NCI-H2227 treated with DMSO at 0.1 percent for 48 hours (cell line): Measurements from ENCODE around the gene HEATR5A.
"Not testable (repeated sequence)": the region's sequence is repeated elsewhere in the genome, so short reads cannot be mapped to it uniquely, and the experiment has no call there.

Experiments used
- DNase-seq: peaks from one replicate; lab custom pipeline; 2025; lab: John Stamatoyannopoulos, UW

The HEATR5A gene

GRCh38 chr14:31420319-31421111, at the start of gene HEATR5A:
Gene HEATR5A (minus strand): TSS chr14:31420550. CDS start chr14:31402975, 17,575 bp downstream.
- peak; percentile 93 for DNase-seq

- DNase-seq = no peak
Observed at GRCh38 chr14:31466554-31466953, 46.2 kb upstream of the HEATR5A start.

GRCh38 chr14:31465111-31465510, 44.8 kb upstream of the HEATR5A start:
- DNase-seq = no peak

GRCh38 chr14:31462450-31462849, 42.1 kb upstream of the HEATR5A start:
- DNase-seq = not testable (repeated sequence)

GRCh38 chr14:31461545-31461944, 41.2 kb upstream of the HEATR5A start:
- DNase-seq = no peak

- DNase-seq = no peak
Observed at GRCh38 chr14:31457665-31458659, 37.6 kb upstream of the HEATR5A start.

GRCh38 chr14:31456841-31457664, 36.7 kb upstream of the HEATR5A start, which contains the start of gene DTD2:
Gene DTD2 (minus strand): TSS chr14:31457506. CDS start chr14:31457393, 113 bp downstream.
- peak; percentile 93 for DNase-seq

- DNase-seq = no peak
Observed at GRCh38 chr14:31449971-31450610, 29.7 kb upstream of the HEATR5A start.

GRCh38 chr14:31449136-31449535, 28.8 kb upstream of the HEATR5A start:
- DNase-seq = no peak

- DNase-seq = no peak
Observed at GRCh38 chr14:31445703-31446102, 25.4 kb upstream of the HEATR5A start.

GRCh38 chr14:31442284-31442683, 21.9 kb upstream of the HEATR5A start:
- no peak for DNase-seq

- no peak for DNase-seq
Observed at GRCh38 chr14:31441273-31442111, 21.1 kb upstream of the HEATR5A start.

GRCh38 chr14:31440280-31440679, 19.9 kb upstream of the HEATR5A start:
- DNase-seq = no peak

- DNase-seq = no peak
Observed at GRCh38 chr14:31439561-31439960, 19.2 kb upstream of the HEATR5A start.

- DNase-seq = not testable (repeated sequence)
Observed at GRCh38 chr14:31437045-31437691, 16.8 kb upstream of the HEATR5A start.

- DNase-seq = no peak
Observed at GRCh38 chr14:31435276-31435675, 14.9 kb upstream of the HEATR5A start.

- no peak for DNase-seq
Observed at GRCh38 chr14:31430634-31431264, 10.4 kb upstream of the HEATR5A start.

GRCh38 chr14:31429791-31430190, 9.4 kb upstream of the HEATR5A start:
- DNase-seq = no peak

GRCh38 chr14:31428011-31428410, 7.7 kb upstream of the HEATR5A start:
- DNase-seq = no peak
